GM20000 (cell line): ENCODE data around the gene TTLL10.

Source experiments
- DNase-seq: peaks from one replicate; pipeline ENCODE4 v3.0.0; 2012; ENCODE audit warnings: low spot score
- TF ChIP-seq, protein P1 (sequence below): IDR thresholded peaks from 2 replicates; pipeline ENCODE4 v1.5.1; 2012; ENCODE audit warnings: mild to moderate bottlenecking, control low read depth; ENCODE audit errors: extremely low read depth, missing control alignments

The TTLL10 gene

DNA sequence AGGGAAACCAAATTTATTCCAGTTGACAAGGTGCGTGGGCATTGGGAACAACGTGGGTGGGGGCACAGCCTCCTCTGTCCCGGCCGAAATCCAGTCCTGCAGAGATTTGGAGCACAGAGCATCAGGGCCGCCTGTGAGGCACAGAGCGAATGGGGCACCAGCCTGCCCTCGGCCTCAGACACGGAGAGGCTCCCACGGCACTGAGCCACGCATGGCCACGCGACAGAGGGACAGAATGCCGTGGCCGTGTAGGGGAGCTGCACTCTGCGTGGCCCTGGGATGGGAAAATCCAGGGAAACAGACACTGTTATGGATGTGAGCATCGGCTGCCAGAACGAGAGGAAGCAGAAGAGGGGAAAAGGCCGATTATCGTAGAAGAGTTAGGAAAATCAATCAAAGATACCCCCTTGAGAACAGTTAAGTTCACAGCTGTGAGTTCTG lies 44.3 kb upstream of the TTLL10 start:
- DNase-seq = no peak
- TF ChIP-seq, protein P1, sequence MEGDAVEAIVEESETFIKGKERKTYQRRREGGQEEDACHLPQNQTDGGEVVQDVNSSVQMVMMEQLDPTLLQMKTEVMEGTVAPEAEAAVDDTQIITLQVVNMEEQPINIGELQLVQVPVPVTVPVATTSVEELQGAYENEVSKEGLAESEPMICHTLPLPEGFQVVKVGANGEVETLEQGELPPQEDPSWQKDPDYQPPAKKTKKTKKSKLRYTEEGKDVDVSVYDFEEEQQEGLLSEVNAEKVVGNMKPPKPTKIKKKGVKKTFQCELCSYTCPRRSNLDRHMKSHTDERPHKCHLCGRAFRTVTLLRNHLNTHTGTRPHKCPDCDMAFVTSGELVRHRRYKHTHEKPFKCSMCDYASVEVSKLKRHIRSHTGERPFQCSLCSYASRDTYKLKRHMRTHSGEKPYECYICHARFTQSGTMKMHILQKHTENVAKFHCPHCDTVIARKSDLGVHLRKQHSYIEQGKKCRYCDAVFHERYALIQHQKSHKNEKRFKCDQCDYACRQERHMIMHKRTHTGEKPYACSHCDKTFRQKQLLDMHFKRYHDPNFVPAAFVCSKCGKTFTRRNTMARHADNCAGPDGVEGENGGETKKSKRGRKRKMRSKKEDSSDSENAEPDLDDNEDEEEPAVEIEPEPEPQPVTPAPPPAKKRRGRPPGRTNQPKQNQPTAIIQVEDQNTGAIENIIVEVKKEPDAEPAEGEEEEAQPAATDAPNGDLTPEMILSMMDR = no peak

DNA sequence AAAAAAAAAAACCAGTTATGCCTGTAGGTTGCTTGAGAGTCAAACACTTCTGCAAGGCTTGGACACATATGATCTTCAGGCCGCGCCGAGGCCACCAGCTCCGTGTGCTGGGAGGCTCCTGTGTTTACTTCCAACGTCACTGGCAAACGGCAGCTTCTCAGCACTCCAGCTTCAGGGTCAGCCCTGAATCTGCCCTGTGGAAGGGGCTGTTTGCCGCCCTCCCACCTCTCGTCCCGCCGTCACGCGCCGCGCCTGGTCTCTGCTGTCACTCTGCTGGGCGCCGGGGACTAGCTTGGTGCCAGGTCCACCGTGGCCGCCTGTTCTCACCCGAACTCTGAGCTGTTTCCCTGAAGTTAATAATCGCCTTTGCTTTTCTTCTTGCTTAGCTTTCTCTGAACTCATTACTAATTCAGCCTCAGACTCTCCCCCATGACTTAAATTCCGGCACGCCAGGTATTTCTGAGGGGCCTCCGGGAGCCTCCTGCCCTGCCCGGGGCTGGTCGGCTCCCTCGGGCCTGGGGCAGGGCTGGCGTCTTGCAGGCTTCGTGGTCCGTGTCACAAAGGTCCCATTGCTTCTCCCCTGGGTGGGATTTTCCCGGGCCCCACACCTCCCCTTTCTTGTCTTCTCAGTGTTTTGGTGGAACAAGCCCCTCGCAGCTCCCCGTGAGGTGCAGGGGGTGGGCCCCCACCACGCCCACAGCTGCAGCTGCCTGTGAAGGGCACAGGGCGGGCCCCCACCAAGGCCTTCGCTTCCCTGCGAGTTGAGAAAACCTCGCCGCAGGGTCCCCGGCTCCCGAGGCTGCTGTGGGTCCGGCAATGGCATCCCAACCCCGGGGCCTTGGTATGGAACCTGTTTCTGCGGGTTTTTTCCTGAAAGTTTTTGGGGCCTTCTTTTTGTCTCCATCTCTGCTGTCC lies 43.2 kb upstream of the TTLL10 start:
- TF ChIP-seq, protein P1 = no peak

DNA sequence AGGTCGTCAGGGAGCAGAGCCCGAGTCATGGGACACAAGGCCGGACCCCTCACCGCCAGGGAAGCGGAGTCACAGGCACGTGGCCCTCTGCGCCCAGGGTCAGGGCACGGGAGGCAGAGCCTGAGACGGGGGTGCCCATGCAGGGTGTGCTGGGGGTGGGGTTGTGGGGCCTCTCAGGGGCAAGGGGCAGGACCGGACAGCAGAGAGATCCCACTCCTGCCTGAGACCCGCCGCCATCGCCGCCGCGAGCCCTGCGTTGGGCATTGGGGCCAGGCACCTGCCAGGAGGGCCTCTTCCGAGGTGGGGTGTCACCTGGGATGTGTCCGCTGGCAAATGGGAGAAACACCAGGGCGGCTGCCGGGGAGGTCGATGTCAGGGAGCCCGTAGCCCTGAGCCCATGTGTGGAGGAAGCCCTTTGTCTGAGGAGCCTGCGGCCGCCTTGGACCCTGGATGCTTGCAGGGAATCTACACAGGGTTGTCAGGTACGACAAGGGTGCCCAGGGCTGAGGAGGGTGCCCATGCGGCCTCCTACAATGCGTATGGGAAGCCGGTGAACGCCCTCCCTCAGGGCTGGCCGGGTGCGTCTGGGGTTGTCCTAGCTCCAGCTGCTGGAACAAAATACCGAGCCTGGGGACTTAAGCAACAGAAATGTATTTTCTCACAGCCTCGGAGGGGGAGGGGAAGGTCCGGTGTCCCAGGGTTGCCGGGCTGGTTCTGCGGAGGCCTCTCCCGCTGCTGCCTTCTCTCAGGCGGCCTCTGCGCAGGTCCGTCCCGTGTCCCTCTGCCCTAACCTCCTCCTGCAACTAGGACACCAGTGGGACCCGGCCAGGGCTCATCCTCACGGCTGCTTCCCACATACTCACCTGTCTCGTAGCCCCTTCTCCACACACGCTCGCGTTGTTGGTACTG lies 41.4 kb upstream of the TTLL10 start:
- TF ChIP-seq, protein P1 = no peak
- no peak for DNase-seq

More for the DNA sequence above, 43.2 kb upstream of the TTLL10 start:
- no peak for DNase-seq

DNA sequence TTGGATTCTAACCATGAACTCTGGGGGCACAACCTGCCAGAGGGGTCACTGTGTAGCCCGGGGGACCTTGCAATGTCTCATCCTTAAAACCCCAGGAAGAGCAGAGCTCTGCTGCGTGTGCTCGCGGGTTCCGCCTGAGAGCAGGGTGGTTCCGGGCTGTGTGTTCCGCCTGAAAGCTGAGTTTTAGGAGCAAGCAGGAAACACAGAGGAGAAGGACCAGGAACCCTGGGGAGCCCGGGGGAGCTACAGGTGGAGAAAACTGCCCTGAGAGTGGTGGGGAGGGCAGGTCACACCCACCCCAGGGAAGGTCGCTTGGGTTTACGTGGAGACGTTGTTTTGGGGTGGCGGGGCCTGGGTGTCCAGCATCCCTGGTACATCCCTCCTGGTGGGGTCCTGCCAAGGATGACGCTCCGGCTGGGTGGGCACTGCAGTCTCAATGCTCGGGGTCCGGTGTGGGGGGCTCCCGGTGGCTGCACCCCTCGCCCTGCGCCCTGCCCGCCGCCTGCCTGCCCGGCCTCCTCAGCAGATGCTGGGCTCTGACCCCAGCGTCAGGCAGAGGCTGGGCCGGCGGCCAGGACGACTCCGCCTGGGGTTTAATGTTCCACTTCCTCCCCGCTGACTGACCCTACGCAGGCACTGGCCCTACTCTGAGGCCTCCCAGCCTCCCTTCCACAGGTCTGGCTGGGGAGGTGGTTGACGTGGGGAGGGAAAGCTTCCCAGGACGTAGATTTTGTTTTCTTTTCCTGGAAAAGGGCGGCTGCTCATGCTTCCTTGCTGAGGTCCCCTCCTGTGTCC lies 40.5 kb upstream of the TTLL10 start:
- TF ChIP-seq, protein P1 = no peak
- no peak for DNase-seq

DNA sequence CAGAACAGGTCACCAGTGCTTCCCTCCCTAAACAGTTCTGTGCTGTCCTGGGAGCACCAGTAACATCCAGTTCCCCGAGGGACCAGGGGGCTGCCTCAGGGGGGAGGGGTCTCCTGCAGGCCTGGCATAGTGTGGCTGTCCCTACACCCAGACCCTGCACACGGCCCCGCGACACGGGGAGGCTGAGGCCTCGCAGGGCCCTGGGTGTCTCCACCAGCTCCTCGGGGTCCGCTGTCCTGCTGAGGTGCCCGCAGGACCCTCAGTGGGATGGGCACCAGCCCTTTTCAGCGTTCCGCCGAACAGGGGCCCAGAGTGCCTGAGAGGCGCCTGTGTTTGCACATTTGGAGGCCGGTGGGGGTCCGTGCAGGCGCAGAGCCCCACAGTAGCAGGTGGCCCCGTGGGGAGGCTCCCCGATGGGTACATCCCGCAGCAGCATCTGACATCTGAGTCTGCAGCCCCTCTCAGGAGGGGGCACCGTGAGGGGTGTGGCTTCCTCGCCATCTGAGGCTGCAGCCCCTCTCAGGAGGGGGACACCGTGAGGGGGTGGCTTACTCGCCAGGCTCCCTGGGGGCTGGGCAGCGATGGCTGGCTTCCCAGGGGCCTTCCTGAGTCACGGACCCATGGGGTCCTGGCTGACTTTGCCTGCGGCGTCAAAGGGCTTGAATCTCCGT lies 39.2 kb upstream of the TTLL10 start:
- TF ChIP-seq, protein P1 = no peak
- no peak for DNase-seq

DNA sequence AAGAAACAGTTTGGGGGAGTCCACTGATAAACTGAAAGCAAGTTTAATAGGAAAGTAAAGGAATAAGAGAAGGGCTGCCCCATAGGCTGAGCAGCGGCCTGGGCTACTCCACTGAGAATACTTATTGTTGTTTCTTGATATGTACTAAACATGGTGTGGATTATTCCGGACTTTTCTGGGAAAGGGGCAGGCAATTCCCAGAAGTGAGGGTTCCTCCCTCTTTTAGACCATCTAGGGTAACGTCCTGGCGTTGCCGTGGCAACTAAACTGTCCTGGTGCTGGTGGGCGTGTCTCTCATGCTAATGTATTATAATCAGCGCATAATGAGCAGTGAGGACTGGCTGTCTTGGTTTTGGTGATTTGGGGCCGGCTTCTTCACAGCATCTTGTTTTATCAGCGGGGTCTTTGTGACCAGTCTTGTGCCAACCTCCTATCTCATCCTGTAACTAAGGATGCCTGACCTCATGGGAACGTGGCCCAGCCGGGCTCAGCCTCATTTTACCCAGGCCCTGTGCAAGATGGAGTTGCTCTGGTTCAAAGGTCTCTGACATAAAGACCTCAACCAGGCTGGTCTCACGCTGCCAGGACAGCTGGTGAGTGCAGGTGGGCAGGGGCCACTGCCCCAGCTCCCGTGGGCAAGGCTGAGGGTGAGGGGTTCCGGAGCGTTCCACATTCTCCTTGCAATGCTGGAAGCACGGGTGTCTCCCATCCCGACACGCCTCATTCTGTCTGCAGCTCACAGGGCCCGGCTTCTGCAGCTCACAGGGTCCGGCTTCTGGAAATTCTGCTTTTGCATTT lies 38.1 kb upstream of the TTLL10 start:
- TF ChIP-seq, protein P1 = no peak
- DNase-seq = no peak
